Hair follicular keratinocyte (primary cell): Measurements from ENCODE around the gene E2F8. TPM values are rescaled to one million over a fixed set of nuclear protein-coding genes. Genes with fewer than 3 reads are reported as not detected.

Source experiments
- total RNA-seq: library from RNA; depleted of rRNA; stranded (reverse); fragments of >200 nt; gene quantifications from 2 replicates; pipeline ENCODE4 v1.2.3, GENCODE V29; 2015

E2F8 gene, protein sequence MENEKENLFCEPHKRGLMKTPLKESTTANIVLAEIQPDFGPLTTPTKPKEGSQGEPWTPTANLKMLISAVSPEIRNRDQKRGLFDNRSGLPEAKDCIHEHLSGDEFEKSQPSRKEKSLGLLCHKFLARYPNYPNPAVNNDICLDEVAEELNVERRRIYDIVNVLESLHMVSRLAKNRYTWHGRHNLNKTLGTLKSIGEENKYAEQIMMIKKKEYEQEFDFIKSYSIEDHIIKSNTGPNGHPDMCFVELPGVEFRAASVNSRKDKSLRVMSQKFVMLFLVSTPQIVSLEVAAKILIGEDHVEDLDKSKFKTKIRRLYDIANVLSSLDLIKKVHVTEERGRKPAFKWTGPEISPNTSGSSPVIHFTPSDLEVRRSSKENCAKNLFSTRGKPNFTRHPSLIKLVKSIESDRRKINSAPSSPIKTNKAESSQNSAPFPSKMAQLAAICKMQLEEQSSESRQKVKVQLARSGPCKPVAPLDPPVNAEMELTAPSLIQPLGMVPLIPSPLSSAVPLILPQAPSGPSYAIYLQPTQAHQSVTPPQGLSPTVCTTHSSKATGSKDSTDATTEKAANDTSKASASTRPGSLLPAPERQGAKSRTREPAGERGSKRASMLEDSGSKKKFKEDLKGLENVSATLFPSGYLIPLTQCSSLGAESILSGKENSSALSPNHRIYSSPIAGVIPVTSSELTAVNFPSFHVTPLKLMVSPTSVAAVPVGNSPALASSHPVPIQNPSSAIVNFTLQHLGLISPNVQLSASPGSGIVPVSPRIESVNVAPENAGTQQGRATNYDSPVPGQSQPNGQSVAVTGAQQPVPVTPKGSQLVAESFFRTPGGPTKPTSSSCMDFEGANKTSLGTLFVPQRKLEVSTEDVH
- total RNA-seq, result 1.0 and 3.3 TPM in 2 replicates

GRCh38 chr11:19240420-19241259 lies at the start of gene E2F8:
E2F8 (minus strand) TSS chr11:19240945; CDS start chr11:19240121, 824 bp downstream.

GRCh38 chr11:19201737-19202605 lies 38.8 kb downstream of the E2F8 start, which contains the start of gene CSRP3:
CSRP3 (minus strand) TSS chr11:19201983; CDS start chr11:19192448, 9,535 bp downstream.

Other genes with a start within 250 kb of the E2F8 start
- gene MRGPRX2, start 180.2 kb downstream of the E2F8 start, total RNA-seq, result not detected in 2 replicates
- 18.6 and 19.7 TPM in 2 replicates for gene ZDHHC13, start 123.8 kb downstream of the E2F8 start, total RNA-seq
- gene CSRP3, start 39.0 kb downstream of the E2F8 start, total RNA-seq, result not detected in 2 replicates